ENCODE data around the gene TMEM95. TPM values are rescaled to one million over a fixed set of nuclear protein-coding genes. Genes with fewer than 3 reads are reported as not detected.

Gene TMEM95
- total and polyA plus RNA-seq, 2 donors (not counting 1 experiment from before 2014, with no cell fraction given), result not detected

DNA sequence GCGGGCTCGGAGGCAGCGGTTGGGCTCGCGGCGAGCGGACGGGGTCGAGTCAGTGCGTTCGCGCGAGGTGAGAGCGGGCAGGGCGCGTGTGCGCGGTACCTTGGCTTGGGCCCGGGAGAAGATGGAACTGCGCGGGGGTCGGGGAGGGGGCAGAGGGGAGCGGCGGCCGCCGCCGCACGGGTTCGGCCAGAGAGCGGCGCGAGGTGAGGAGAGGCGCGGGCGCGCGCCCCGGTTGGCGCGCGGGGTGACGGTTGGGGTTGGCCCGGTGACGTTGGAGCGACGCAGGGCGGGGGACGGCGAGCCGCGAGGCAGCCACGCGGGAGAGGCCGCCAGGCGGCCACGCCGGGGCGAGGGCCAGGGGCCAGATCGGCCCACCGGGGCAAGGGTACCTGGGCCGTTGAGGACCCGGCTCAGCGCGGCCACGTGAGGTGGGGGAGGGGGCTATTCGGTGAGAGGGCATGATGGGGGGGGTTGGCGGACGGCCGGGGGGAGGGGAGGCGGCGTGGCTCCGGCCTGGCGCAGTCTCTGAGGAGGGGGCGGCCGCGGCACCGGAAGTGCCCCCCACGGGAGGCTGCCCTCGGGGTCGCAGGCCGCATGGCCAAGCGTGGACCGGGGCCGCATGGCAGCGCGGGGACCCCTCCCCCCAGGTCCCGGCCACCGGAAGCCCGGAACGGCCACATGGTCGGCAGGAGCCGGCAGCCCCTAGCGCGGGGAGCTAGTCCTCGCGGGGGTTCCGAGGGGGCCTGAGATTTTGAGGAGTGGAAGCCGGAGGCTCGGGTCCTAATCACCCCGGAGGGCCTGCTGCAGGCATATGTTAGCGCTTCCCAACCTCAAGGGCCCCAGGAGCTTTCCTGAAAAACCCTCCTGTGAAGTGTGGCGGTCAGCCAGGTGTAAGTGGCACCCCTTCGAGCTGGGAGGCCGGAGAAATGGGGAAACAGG is 47.0 kb upstream of the TMEM95 start:
- Histone ChIP-seq H3K79me2 (ENCODE audit: control insufficient read depth, insufficient read depth, low read length) (peaks cover 45% of the 10 kb centered on the region), H3K27ac (ENCODE audit: insufficient read depth, low read length) (peak overlapping the region; percentile 95), H3K4me3 (replicated peaks in 1 of 4; ENCODE audit: control extremely low read depth in 1 of 4, insufficient read depth in 1 of 4, low read depth in 3 of 4, low read length in 4 of 4) (peak overlapping the region; percentile 73 to 98 (median 93)), H3K9me3 (ENCODE audit: control insufficient read depth, insufficient read depth, low read depth, low read length) (no peaks in the 10 kb centered on the region), H2AFZ (ENCODE audit: low read length) (no peak overlapping the region), H3K36me3 (ENCODE audit: control insufficient read depth, insufficient read depth, low read length) (peaks cover 20% of the 10 kb centered on the region), H3K4me2 (ENCODE audit: extremely low read depth, insufficient read depth, low read length) (peak overlapping the region; percentile 74), H3K9ac (ENCODE audit: insufficient read depth, low read length) (peak overlapping the region; percentile 91), H3K4me1 (ENCODE audit: control insufficient read depth, extremely low read depth, insufficient read depth, low read length) (no peaks in the 10 kb centered on the region), H4K20me1 (ENCODE audit: control insufficient read depth, extremely low read depth, insufficient read depth, low read length) (no peaks in the 10 kb centered on the region), H3K27me3 (ENCODE audit: control insufficient read depth, insufficient read depth, low read length) (no peaks in the 10 kb centered on the region)
- DNase-seq (ENCODE audit: low read depth in 2 of 2), result peak in 1 of 2 donors; percentile 41
- TF ChIP-seq, protein P1, sequence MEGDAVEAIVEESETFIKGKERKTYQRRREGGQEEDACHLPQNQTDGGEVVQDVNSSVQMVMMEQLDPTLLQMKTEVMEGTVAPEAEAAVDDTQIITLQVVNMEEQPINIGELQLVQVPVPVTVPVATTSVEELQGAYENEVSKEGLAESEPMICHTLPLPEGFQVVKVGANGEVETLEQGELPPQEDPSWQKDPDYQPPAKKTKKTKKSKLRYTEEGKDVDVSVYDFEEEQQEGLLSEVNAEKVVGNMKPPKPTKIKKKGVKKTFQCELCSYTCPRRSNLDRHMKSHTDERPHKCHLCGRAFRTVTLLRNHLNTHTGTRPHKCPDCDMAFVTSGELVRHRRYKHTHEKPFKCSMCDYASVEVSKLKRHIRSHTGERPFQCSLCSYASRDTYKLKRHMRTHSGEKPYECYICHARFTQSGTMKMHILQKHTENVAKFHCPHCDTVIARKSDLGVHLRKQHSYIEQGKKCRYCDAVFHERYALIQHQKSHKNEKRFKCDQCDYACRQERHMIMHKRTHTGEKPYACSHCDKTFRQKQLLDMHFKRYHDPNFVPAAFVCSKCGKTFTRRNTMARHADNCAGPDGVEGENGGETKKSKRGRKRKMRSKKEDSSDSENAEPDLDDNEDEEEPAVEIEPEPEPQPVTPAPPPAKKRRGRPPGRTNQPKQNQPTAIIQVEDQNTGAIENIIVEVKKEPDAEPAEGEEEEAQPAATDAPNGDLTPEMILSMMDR (conservative IDR thresholded peaks at IDR 0.05 in 1 of 2, IDR thresholded peaks at IDR 0.05 in 1 of 2; ENCODE audit: low read depth in 1 of 2, low read length in 2 of 2), result no peak
- no peak for TF ChIP-seq EZH2 (IDR thresholded peaks at IDR 0.05; ENCODE audit: low read length, missing control alignments)

DNA sequence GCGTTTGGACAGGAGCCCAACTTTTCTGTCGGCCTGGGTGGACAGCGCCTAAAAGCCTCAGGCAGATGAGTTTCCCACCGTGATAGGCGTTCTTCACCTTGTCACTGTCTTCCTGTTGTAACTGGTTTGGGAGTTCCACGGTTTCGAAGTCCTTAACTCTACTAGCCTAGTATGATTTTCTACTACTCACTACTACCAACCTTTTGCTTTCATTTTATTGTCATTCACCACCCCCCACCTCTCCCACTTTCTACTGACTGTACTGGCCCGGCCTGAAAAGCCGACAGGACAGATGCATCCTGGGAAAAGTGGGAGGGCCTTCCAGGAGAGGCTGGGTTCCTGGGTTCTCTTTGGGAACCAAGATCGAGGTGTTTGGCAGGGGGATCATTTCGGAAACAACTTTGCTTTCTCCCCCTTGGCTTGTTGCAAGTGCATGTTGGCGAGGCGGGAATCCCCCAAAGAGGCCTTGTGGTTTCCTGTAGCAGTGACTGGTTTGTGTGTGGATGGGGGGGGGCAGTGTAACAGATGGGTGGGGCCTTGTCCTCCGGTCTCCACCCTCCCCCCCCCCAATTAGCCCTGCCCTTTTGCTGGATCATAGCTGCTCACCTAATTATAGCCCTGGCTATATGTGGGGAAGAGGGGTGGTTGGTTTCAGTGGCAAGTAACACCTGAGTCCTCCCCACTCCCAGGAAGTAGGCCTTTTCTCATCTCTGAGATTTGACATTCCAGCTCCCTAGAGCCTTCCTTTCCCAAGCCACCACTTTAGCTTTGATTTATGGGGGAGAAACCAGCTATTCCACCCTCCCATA is 46.1 kb upstream of the TMEM95 start:
- Histone ChIP-seq H3K4me3 (replicated peaks in 1 of 4; ENCODE audit: control extremely low read depth in 1 of 4, insufficient read depth in 1 of 4, low read depth in 3 of 4, low read length in 4 of 4) (peak overlapping the region; percentile 73 to 98 (median 93)), H3K9me3 (ENCODE audit: control insufficient read depth, insufficient read depth, low read depth, low read length) (no peaks in the 10 kb centered on the region), H3K4me1 (ENCODE audit: control insufficient read depth, extremely low read depth, insufficient read depth, low read length) (peaks cover 5% of the 10 kb centered on the region), H3K27ac (ENCODE audit: insufficient read depth, low read length) (peak overlapping the region; percentile 95), H3K36me3 (ENCODE audit: control insufficient read depth, insufficient read depth, low read length) (peaks cover 26% of the 10 kb centered on the region), H2AFZ (ENCODE audit: low read length) (no peak overlapping the region), H4K20me1 (ENCODE audit: control insufficient read depth, extremely low read depth, insufficient read depth, low read length) (no peaks in the 10 kb centered on the region), H3K9ac (ENCODE audit: insufficient read depth, low read length) (peak overlapping the region; percentile 91), H3K4me2 (ENCODE audit: extremely low read depth, insufficient read depth, low read length) (peak overlapping the region; percentile 74), H3K79me2 (ENCODE audit: control insufficient read depth, insufficient read depth, low read length) (peaks cover 49% of the 10 kb centered on the region), H3K27me3 (ENCODE audit: control insufficient read depth, insufficient read depth, low read length) (no peaks in the 10 kb centered on the region)
- DNase-seq (ENCODE audit: low read depth in 2 of 2), result peak; percentile 80 to 83
- TF ChIP-seq EZH2 (IDR thresholded peaks at IDR 0.05; ENCODE audit: low read length, missing control alignments), result no peak
- TF ChIP-seq, protein P1 (conservative IDR thresholded peaks at IDR 0.05 in 1 of 2, IDR thresholded peaks at IDR 0.05 in 1 of 2; ENCODE audit: low read depth in 1 of 2, low read length in 2 of 2), result no peak

DNA sequence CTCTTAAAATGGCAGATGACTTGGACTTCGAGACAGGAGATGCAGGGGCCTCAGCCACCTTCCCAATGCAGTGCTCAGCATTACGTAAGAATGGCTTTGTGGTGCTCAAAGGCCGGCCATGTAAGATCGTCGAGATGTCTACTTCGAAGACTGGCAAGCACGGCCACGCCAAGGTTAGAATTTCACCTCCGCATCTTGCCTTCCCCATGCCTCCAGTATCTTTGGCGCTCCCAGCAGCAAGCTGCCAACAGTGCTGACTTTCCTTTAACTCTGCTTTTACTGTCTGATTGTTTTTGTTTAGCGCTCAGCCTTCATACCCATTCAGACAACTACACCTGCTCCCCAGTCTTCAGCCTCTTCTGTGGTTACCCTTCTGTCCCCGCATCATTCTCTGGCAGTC is 45.3 kb upstream of the TMEM95 start:
- Histone ChIP-seq H3K79me2 (ENCODE audit: control insufficient read depth, insufficient read depth, low read length) (peaks cover 49% of the 10 kb centered on the region), H3K9ac (ENCODE audit: insufficient read depth, low read length) (no peak overlapping the region), H4K20me1 (ENCODE audit: control insufficient read depth, extremely low read depth, insufficient read depth, low read length) (no peaks in the 10 kb centered on the region), H3K36me3 (ENCODE audit: control insufficient read depth, insufficient read depth, low read length) (peaks cover 27% of the 10 kb centered on the region), H3K4me3 (replicated peaks in 1 of 4; ENCODE audit: control extremely low read depth in 1 of 4, insufficient read depth in 1 of 4, low read depth in 3 of 4, low read length in 4 of 4) (peak overlapping the region in 2 of 4 experiments; percentile 73 to 91), H3K9me3 (ENCODE audit: control insufficient read depth, insufficient read depth, low read depth, low read length) (no peaks in the 10 kb centered on the region), H3K27ac (ENCODE audit: insufficient read depth, low read length) (no peak overlapping the region), H3K4me2 (ENCODE audit: extremely low read depth, insufficient read depth, low read length) (peak overlapping the region; percentile 74), H3K27me3 (ENCODE audit: control insufficient read depth, insufficient read depth, low read length) (no peaks in the 10 kb centered on the region), H3K4me1 (ENCODE audit: control insufficient read depth, extremely low read depth, insufficient read depth, low read length) (peaks cover 5% of the 10 kb centered on the region), H2AFZ (ENCODE audit: low read length) (no peak overlapping the region)
- no peak for DNase-seq (ENCODE audit: low read depth in 2 of 2)
- TF ChIP-seq EZH2 (IDR thresholded peaks at IDR 0.05; ENCODE audit: low read length, missing control alignments), result no peak
- TF ChIP-seq, protein P1 (conservative IDR thresholded peaks at IDR 0.05 in 1 of 2, IDR thresholded peaks at IDR 0.05 in 1 of 2; ENCODE audit: low read depth in 1 of 2, low read length in 2 of 2), result no peak
